Measurements from ENCODE around the gene SCNN1A. TPM values are rescaled to one million over a fixed set of nuclear protein-coding genes. Genes with fewer than 3 reads are reported as not detected.

SCNN1A gene
- total and polyA plus RNA-seq, 9 donors: 1.2 to 141 (median 10.8) TPM

- intact Hi-C loops (cut with DNase I): no loop called here
- TF ChIP-seq POLR2A (IDR thresholded peaks at IDR 0.05): no peak
- Histone ChIP-seq H3K27ac (no peak overlapping the region), H3K9me3 (no peaks in the 10 kb centered on the region), H3K4me3 (no peak overlapping the region), H3K4me1 (ENCODE audit: insufficient read depth) (no peaks in the 10 kb centered on the region), H3K36me3 (no peaks in the 10 kb centered on the region), H3K27me3 (no peaks in the 10 kb centered on the region)
- WGBS, 3 donors: 72 to 74% (median 73%) methylated on average over 3 of the region's 3 CpGs
- no peak for DNase-seq
These were observed 13.0 kb downstream of the SCNN1A start for GRCh38 chr12:6362403-6362802.

GRCh38 chr12:6361834-6362233, 13.5 kb downstream of the SCNN1A start:
- no peaks in the 10 kb centered on the region for H3K4me1 ChIP-seq (ENCODE audit: insufficient read depth)
- no peaks in the 10 kb centered on the region for H3K36me3 ChIP-seq
- H3K27me3 ChIP-seq: no peaks in the 10 kb centered on the region
- no peak for DNase-seq
- no peak for TF ChIP-seq POLR2A (IDR thresholded peaks at IDR 0.05)
- TF ChIP-seq CTCF (IDR thresholded peaks at IDR 0.05): no peak
- no peaks in the 10 kb centered on the region for H3K9me3 ChIP-seq
- intact Hi-C loops (cut with DNase I): no loop called here
- H3K27ac ChIP-seq: peak overlapping the region in 1 of 2 donors; percentile 12
- WGBS, 3 donors: 75 to 88% (median 83%) methylated on average over 14 of the region's 14 CpGs
- H3K4me3 ChIP-seq: no peak overlapping the region

GRCh38 chr12:6360578-6361490, 14.5 kb downstream of the SCNN1A start:
- TF ChIP-seq CTCF (IDR thresholded peaks at IDR 0.05) (no peak), POLR2A (IDR thresholded peaks at IDR 0.05) (no peak), EP300 (IDR thresholded peaks at IDR 0.05) (no peak)
- no peak overlapping the region for H3K27ac ChIP-seq
- WGBS, 3 donors: 60 to 69% (median 62%) methylated on average over 11 of the region's 11 CpGs
- no peak overlapping the region for H3K4me3 ChIP-seq
- H3K36me3 ChIP-seq: no peaks in the 10 kb centered on the region
- no peaks in the 10 kb centered on the region for H3K9me3 ChIP-seq
- H3K4me1 ChIP-seq (ENCODE audit: insufficient read depth): no peaks in the 10 kb centered on the region
- DNase-seq: no peak
- no peaks in the 10 kb centered on the region for H3K27me3 ChIP-seq
- intact Hi-C loops (cut with DNase I): no loop called here

GRCh38 chr12:6360080-6360571, 15.2 kb downstream of the SCNN1A start:
- Histone ChIP-seq H3K27me3 (no peaks in the 10 kb centered on the region), H3K4me3 (no peak overlapping the region), H3K36me3 (no peaks in the 10 kb centered on the region), H3K9me3 (no peaks in the 10 kb centered on the region), H3K27ac (no peak overlapping the region), H3K4me1 (ENCODE audit: insufficient read depth) (no peaks in the 10 kb centered on the region)
- DNase-seq: no peak
- WGBS, 3 donors: 76 to 80% (median 80%) methylated on average over 7 of the region's 7 CpGs
- TF ChIP-seq CTCF (IDR thresholded peaks at IDR 0.05) (no peak), EP300 (IDR thresholded peaks at IDR 0.05) (no peak), POLR2A (IDR thresholded peaks at IDR 0.05) (no peak)
- intact Hi-C loops (cut with DNase I): no loop called here

GRCh38 chr12:6358881-6359280, 16.5 kb downstream of the SCNN1A start:
- no peak for DNase-seq
- TF ChIP-seq EP300 (IDR thresholded peaks at IDR 0.05): no peak
- TF ChIP-seq POLR2A (IDR thresholded peaks at IDR 0.05): no peak
- TF ChIP-seq CTCF (IDR thresholded peaks at IDR 0.05): no peak
- intact Hi-C loops (cut with DNase I): no loop called here
- H3K36me3 ChIP-seq: no peaks in the 10 kb centered on the region
- H3K27me3 ChIP-seq: no peaks in the 10 kb centered on the region
- 62 to 79% (median 70%) methylated on average over 1 of the region's 1 CpG for WGBS, 3 donors
- no peaks in the 10 kb centered on the region for H3K9me3 ChIP-seq
- no peak overlapping the region for H3K27ac ChIP-seq
- no peaks in the 10 kb centered on the region for H3K4me1 ChIP-seq (ENCODE audit: insufficient read depth)
- H3K4me3 ChIP-seq: no peak overlapping the region

All from ovary (tissue), 9 donors.